VCaP (cell line): ENCODE results near the gene RASSF4.

Source experiments
- H3K27ac ChIP-seq: fragments of 450-650 bp; 2 replicates; pipeline ENCODE4 v1.5.1; 2017
- CTCF ChIP-seq: fragments of 450-650 bp; conservative IDR thresholded peaks from 2 replicates; pipeline ENCODE4 v1.5.1; 2017; ENCODE audit warnings: mild to moderate bottlenecking, moderate library complexity

Gene RASSF4

DNA sequence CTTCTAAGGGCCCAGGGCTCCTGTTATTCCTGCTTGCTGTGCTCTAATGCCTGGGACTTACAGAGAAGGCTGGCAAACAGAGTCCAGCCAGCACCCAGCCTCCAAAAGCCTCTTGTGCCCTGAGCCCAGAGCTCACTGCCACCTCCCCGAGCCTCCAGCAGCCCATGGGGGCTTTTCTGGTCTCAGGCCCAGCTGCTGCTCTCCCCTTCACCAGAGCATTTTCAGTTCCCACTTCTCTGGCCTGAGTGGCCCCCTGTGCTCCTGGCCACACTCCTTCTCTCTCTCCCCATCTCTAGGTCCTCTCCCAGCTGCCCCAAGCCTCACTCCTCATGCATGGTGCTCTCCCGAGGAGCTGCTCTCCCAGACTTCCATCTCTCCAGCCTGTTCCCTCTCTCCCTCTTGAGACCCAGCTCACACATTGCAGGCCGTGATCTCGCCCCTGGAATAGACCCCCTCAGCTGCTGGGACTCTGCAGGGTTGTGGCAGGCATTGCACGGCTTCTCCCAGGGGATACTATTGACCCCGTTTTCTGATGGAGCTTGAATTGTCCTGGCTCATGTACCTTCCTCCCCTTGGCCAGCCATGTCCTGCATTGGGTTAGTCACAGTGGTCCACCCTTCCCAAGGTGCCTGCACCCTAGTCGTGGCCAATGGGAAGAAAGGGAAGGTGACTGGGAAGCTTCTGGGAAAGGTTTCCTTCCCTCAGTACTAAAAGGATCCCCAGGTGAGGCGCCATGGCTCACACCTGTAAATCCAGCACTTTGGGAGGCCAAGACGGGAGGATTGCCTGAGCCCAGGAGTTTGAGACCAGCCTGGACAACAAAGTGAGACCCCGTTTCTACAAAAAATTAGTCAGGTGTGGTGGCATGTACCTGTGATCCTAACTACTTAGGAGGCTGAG is 9.0 kb upstream of the RASSF4 start:
- no peak overlapping the region for H3K27ac ChIP-seq
- TF ChIP-seq CTCF = no peak

DNA sequence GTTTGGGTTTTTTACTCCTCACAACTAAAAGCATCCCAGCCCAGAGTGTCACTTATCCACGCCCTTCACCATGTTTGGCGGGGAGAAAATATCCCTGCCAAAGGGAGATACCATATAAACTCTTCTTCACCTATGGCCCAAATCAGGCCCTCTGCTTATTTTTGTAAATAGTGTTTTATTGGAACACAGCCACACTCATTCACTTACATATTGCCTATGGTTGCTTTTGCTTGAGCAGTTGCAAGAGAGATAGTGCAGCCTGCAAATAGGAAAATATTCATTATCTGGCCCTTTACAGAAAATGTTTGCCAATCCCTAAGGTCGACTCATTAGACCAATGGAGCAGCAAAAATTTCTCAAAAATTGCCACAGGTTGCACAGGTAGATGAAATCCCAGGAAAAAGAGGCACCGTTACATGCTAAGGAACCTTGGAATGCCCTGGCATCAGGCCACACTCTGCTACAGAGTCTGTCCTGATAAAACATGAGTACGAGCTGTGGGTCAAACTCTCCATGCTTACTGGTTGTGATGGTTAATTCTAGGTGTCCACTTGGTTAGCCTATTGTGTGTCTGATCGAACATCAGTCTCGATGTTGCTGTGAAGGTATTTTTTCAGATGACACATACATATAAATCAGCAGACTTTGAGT is 7.9 kb upstream of the RASSF4 start:
- H3K27ac ChIP-seq = no peak overlapping the region
- no peak for TF ChIP-seq CTCF

- TF ChIP-seq CTCF = no peak
- H3K27ac ChIP-seq = no peak overlapping the region
These were observed 6.8 kb upstream of the RASSF4 start for GRCh38 chr10:44952779-44953231.

GRCh38 chr10:44954042-44954441 is 5.6 kb upstream of the RASSF4 start:
- no peak overlapping the region for H3K27ac ChIP-seq
- no peak for TF ChIP-seq CTCF

DNA sequence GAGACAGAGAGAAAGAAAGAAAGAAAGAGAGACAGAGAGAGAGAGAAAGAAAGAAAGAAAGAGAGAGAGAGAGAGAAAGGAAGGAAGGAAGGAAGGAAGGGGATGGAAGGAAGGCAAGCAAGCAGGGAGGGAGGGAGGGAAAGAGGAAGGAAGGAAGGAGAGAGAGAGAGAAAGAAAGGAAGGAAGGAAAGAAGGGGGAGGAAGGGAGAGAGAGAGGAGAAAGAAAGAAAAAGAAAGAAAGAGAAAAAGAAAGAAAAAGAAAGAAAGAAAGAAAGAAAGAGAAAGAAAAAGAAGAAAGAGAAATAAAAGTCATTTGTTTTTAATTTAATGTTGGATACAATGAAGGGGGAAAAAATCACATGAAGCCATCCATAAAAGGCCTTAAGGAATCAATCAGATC is 4.6 kb upstream of the RASSF4 start:
- TF ChIP-seq CTCF = no peak
- H3K27ac ChIP-seq = no peak overlapping the region

DNA sequence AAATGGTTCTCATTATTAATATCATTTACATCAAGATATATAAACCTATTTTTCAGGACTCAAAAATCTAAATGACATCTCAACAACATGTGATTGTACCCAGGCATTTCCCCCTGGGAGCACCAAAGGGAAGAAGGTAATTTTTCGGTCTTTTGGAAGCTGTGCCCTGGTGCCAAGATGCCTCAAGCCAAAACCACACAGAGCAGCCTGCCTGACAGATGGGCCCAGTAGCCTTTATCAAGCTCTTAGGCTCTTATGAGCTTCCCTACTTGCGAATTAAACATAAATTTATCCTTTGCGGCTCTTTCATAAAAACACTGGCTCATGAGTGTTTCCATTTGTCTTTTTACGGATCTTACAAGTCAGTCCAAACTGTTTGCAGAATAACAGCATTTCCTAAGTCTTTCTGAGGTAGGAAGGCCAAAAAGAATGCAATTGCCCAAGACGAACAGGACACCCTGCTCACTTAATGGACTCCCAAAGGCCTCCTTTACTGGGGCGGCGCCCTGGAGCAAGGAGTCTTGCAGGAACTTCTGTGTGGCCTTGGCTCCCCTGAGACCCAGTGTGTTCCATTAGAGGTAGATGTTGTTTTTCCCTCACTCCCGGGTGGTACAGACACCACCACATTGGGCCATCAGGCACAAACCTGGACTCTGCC is 4.1 kb upstream of the RASSF4 start:
- no peak overlapping the region for H3K27ac ChIP-seq
- TF ChIP-seq CTCF = no peak

DNA sequence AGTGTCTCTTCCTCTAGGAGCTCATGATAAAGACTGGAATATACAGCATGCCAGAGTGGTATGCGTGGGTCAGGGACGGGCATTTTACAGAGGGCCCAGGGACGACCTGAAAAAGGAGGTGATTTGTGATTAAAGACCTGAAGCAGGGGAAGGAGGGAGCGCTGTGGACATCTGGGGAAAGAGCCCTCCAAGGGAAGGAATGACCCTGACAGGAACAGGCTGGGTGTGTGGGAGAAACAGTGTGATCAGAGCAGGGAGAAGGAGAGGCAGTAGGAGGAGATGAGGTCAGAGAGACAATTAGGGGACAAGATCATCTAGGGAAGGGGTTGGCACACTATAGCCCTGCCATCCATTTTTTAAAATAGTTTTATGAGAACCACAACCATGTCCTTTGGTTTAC is 3.4 kb upstream of the RASSF4 start:
- H3K27ac ChIP-seq = no peak overlapping the region
- TF ChIP-seq CTCF = no peak
